T-helper 1 cell (primary cell): ENCODE data around the gene PTPRM.

Experiments
- DNase-seq, 5 donors: peaks; one replicate each; pipeline ENCODE4 v3.0.0-alpha.2; 2012 to 2020

PTPRM gene

GRCh38 chr18:8376113-8376512 lies 809.0 kb downstream of the PTPRM start:
- DNase-seq: no peak

- DNase-seq: no peak
These were observed 812.2 kb downstream of the PTPRM start for GRCh38 chr18:8379187-8379941.

- no peak for DNase-seq
These were observed 812.9 kb downstream of the PTPRM start for GRCh38 chr18:8380006-8380405.

GRCh38 chr18:8380926-8381325 lies 813.8 kb downstream of the PTPRM start:
- DNase-seq: no peak

- no peak for DNase-seq
These were observed 814.8 kb downstream of the PTPRM start for GRCh38 chr18:8381821-8382459.

GRCh38 chr18:8385400-8385799 lies 818.3 kb downstream of the PTPRM start:
- DNase-seq: no peak

GRCh38 chr18:8386669-8387380 lies 819.7 kb downstream of the PTPRM start:
- DNase-seq: no peak

GRCh38 chr18:8389391-8390340 lies 822.5 kb downstream of the PTPRM start:
- peak in 1 of 5 donors; percentile 10 for DNase-seq

GRCh38 chr18:8391068-8391467 lies 824.0 kb downstream of the PTPRM start:
- DNase-seq: no peak

- no peak for DNase-seq
These were observed 829.1 kb downstream of the PTPRM start for GRCh38 chr18:8396254-8396653.

GRCh38 chr18:8397034-8397433 lies 829.9 kb downstream of the PTPRM start:
- DNase-seq: no peak

- no peak for DNase-seq
These were observed 832.0 kb downstream of the PTPRM start for GRCh38 chr18:8399138-8399537.

- DNase-seq: no peak
These were observed 833.2 kb downstream of the PTPRM start for GRCh38 chr18:8400193-8400752.

GRCh38 chr18:8400825-8401224 lies 833.7 kb downstream of the PTPRM start:
- DNase-seq: no peak

GRCh38 chr18:8401606-8402005 lies 834.5 kb downstream of the PTPRM start:
- no peak for DNase-seq

- DNase-seq: no peak
These were observed 835.1 kb downstream of the PTPRM start for GRCh38 chr18:8402237-8402636.

- no peak for DNase-seq
These were observed 836.6 kb downstream of the PTPRM start for GRCh38 chr18:8403713-8404112.

- no peak for DNase-seq
These were observed 839.2 kb downstream of the PTPRM start for GRCh38 chr18:8406186-8406867.

- DNase-seq: no peak
These were observed 839.7 kb downstream of the PTPRM start for GRCh38 chr18:8406868-8407250.

- DNase-seq: no peak
These were observed 842.0 kb downstream of the PTPRM start for GRCh38 chr18:8409151-8409550.

- DNase-seq: no peak
These were observed 844.4 kb downstream of the PTPRM start for GRCh38 chr18:8411492-8411891.

- DNase-seq: no peak
These were observed 845.0 kb downstream of the PTPRM start for GRCh38 chr18:8412117-8412516.
